Fibroblast of lung (primary cell): ENCODE measurements around the gene NT5C3B.

Experiments used
- EZH2 ChIP-seq: IDR thresholded peaks from 2 replicates; pipeline ENCODE4 v1.5.1; 2012; ENCODE audit warnings: low read length, control low read depth, mild to moderate bottlenecking; ENCODE audit errors: missing control alignments
- TF ChIP-seq, protein P1 (sequence below), 2 donors: IDR thresholded peaks in 1 of 2; conservative IDR thresholded peaks in 1 of 2; 1 replicate in 1 of 2; 2 replicates in 1 of 2; pipeline ENCODE4 v1.5.1; 2011 to 2012; ENCODE audit warnings: low read length in 2 of 2, control low read depth in 1 of 2, inconsistent platforms in 1 of 2, low read depth in 1 of 2, mild to moderate bottlenecking in 1 of 2

DNA sequence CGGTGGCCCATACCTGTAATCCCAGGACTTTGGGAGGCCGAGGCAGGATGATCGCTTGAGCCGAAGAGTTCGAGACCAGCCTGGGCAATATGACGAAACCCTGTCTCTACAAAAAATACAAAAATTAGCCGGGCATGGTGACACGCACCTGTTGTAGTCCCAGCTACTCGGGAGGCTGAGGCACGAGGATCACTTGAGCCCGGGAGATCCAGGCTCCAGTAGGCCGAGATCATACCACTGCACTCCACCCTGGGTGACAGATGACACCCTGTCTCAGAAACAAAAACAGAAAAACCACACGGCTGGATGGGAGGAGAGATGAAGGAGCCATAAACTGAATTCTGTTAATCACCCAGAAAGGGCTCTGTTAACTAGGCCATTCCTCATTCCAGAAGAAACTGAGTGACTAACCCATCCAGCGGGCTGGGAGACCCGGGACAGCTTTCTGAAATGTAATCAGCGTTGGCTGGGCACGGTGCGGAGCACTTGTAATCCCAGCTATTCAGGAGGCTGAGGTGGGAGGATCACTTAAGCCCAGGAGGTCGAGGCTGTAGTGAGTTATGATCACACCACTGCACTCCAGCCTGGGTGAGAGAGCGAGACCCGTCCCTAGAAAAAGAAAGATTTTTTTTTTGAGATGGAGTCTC is 641 bp upstream of the NT5C3B start:
- TF ChIP-seq EZH2 = no peak
- TF ChIP-seq, protein P1, sequence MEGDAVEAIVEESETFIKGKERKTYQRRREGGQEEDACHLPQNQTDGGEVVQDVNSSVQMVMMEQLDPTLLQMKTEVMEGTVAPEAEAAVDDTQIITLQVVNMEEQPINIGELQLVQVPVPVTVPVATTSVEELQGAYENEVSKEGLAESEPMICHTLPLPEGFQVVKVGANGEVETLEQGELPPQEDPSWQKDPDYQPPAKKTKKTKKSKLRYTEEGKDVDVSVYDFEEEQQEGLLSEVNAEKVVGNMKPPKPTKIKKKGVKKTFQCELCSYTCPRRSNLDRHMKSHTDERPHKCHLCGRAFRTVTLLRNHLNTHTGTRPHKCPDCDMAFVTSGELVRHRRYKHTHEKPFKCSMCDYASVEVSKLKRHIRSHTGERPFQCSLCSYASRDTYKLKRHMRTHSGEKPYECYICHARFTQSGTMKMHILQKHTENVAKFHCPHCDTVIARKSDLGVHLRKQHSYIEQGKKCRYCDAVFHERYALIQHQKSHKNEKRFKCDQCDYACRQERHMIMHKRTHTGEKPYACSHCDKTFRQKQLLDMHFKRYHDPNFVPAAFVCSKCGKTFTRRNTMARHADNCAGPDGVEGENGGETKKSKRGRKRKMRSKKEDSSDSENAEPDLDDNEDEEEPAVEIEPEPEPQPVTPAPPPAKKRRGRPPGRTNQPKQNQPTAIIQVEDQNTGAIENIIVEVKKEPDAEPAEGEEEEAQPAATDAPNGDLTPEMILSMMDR (conservative IDR thresholded peaks at IDR 0.05 in 1 of 2, IDR thresholded peaks at IDR 0.05 in 1 of 2; ENCODE audit: low read depth in 1 of 2, low read length in 2 of 2) = no peak
